Measurements from ENCODE around the gene CACHD1.

- TF ChIP-seq ATF2 (IDR thresholded peaks at IDR 0.05; ENCODE audit: low read length): no peak
- no peak for TF ChIP-seq CREB1 (IDR thresholded peaks at IDR 0.05)
- no peak for TF ChIP-seq CTCF (IDR thresholded peaks at IDR 0.05; ENCODE audit: control extremely low read depth in 1 of 3, insufficient read depth in 1 of 3, low read depth in 1 of 3, low read length in 3 of 3)
- no peak for TF ChIP-seq JUND (IDR thresholded peaks at IDR 0.05; ENCODE audit: low read length)
- no peak for TF ChIP-seq TBP (IDR thresholded peaks at IDR 0.05; ENCODE audit: low read depth, low read length)
- no peak for TF ChIP-seq SP1 (IDR thresholded peaks at IDR 0.05; ENCODE audit: low read depth, low read length)
- TF ChIP-seq ZNF274 (IDR thresholded peaks at IDR 0.05; ENCODE audit: borderline replicate concordance, extremely low read depth, low read length): no peak
Observed at GRCh38 chr1:64451440-64451839, 18.5 kb upstream of the CACHD1 start.

Measured in H1 (cell line).